CD4-positive, alpha-beta T cell treated with Interleukin-4 for 1 hour (primary cell): Measurements from ENCODE around the gene SLIT1.
A peak's percentile ranks its signal among the peaks of the same experiment; 100 is the strongest.

Source experiments
- DNase-seq, 2 donors: peaks; one replicate each; pipeline ENCODE4 v3.0.0-alpha.2; 2020 to 2022

The SLIT1 gene

GRCh38 chr10:97199152-97199551 lies 13.4 kb upstream of the SLIT1 start:
- DNase-seq: no peak

- DNase-seq: no peak
Observed at GRCh38 chr10:97197030-97197500, 11.3 kb upstream of the SLIT1 start.

DNA sequence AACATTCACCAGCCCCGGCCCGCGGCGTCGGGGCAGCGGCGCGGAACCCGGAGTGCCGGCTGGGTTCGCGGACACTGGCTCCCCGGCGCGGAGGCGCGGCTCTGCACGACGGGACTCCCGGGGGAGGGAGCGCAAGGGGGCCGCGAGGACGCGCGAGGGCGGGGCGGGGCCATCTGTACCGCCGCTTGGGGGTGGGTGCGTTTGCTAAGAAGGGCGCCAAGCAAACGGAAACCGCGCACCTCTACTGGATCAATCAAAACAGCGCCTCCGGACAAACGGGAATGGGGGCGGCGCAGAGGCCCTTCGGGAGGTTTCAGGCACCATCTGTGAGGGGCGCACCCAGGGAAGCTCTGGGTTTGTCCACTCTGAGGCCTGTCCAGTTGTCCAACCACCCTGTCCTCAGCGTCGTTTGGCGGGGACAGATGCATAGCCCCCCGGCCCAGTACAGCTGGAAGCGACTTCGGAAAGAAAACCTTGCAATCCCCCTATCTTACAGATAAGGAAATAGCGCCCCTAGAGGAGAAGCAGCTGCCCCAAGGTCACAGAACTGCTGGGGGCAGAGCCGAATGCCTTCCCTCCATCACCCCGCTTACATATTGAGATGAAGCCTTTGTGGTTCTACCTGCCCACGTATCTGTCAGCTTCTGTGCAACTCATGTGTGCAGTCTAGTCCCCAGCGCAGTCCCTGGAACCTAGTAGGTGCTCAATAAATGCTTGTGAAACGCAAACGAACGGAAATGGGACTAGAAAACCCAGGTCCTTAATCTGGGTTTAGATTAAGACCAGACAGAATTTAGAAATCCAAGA lies 10.7 kb upstream of the SLIT1 start:
- DNase-seq: peak; percentile 68 to 75

DNA sequence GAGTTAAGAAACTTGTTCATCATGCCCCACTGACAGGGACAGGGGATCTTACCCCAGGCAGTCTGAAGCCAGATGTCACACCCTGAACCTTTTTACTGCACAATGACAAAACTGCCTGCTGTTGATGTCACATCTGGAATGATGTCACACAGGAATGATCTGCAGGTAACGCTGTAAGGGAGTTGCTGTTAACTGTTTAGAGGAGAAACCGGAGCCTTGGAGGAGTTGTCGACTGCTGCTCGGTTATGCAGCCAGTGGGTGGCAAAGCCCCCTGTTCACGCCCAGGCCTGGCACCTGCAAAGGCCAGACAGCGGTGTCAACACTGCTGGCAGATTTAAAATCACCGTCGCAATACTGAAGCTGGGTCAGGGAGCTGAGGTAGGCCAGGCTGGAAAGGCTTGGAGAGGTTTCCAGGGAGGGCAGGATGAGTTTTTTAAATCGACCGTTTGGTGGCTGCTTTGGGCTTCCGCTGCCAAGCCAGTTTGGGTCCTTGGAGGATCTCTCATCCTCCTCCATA lies 10.0 kb upstream of the SLIT1 start:
- peak in 1 of 2 donors; percentile 1 for DNase-seq

GRCh38 chr10:97192952-97193435 lies 7.2 kb upstream of the SLIT1 start:
- DNase-seq: no peak

- no peak for DNase-seq
Observed at GRCh38 chr10:97190450-97190849, 4.7 kb upstream of the SLIT1 start.

GRCh38 chr10:97188261-97188711 lies 2.5 kb upstream of the SLIT1 start:
- no peak for DNase-seq

DNA sequence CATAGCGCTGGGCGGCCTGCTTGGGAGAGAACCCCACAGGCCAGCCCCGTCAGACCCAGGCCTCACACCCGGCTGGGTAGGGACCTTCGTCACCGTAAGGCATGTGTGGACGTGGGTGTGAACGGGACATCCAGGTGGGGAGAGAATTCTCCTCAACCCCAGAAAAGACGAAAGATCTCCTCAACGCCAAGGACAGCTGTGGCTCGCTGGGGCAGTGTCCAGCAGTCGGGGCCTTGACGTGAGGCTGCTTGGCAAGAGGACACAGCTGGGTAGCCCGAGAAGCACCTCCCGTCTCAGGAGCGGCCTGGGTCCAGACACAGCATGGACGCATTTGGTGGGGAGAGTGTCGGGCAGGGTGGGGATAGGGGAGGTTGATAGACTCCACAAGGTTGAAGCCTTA lies 1.2 kb upstream of the SLIT1 start:
- no peak for DNase-seq

- no peak for DNase-seq
Observed at GRCh38 chr10:97184971-97185325, 811 bp downstream of the SLIT1 start.

DNA sequence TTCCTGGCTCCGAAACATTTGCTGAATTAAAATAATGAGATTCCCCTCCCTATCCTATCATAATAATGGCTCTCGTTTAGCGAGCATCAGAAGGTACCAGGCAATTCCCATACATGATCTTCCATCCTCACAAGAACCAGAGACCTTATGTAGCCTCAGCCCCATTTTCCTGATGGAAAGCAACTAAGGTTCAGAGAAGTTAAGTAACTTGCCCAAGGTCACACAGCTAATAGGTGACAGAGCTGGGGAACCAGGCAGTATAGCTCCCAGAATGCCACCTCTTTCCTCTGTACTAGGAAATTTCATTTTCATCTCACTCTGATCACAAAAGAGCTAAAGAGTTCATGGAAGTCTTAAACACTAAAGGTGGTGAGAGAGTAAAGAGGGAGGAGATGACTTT lies 2.4 kb downstream of the SLIT1 start:
- DNase-seq: no peak

DNA sequence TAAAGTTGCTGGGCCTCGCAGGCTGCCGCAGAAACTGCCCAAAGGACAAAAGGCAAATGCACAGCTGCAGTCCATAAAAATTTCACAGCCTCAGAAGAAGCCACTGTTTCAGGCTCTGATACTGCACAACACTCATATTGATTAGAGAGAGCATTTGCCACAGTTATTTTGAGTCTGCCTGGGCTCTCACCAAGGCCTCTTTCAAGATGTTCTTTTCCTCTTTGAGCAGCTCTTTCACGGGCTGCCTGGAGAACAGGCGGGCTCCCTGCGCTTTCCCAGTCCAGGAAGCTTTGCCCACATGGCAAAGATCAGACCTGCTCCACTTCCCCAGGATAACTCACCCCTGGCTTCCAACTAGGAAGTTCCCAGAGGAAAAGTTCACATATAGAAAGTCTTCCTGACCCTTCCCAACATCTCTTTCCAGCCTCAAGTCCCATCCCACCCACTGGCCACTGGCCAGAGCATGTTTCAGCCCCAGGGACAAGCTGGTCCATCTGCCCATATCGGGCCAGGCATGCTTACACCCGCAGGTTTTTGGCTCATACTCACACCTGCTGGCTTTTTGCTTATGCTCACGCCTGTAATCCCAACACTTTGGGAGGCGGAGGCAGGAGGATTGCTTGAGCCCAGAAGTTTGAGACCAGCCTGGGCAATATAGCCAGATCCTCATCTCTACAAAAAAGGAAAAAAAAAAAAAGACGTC lies 3.3 kb downstream of the SLIT1 start:
- no peak for DNase-seq

DNA sequence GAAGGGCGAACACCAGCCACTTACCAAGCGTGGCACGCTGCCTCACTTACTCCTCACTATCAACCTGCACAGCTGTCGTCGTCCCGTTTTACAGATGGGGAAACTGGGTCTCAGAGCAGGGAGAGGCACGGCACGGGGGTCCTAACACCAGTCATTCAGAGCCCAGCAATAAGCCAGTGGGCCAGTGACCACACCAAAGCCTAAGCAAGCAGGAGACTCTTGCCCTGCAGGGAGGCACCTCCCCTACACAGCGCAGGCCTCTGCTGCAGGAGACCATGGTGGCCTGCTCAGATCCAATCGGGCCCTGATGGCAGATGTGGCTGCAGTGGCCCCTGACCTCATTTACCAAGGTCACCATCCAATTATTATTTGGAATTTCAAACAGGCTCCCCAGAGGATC lies 4.8 kb downstream of the SLIT1 start:
- DNase-seq: no peak

- no peak for DNase-seq
Observed at GRCh38 chr10:97180363-97180755, 5.4 kb downstream of the SLIT1 start.

DNA sequence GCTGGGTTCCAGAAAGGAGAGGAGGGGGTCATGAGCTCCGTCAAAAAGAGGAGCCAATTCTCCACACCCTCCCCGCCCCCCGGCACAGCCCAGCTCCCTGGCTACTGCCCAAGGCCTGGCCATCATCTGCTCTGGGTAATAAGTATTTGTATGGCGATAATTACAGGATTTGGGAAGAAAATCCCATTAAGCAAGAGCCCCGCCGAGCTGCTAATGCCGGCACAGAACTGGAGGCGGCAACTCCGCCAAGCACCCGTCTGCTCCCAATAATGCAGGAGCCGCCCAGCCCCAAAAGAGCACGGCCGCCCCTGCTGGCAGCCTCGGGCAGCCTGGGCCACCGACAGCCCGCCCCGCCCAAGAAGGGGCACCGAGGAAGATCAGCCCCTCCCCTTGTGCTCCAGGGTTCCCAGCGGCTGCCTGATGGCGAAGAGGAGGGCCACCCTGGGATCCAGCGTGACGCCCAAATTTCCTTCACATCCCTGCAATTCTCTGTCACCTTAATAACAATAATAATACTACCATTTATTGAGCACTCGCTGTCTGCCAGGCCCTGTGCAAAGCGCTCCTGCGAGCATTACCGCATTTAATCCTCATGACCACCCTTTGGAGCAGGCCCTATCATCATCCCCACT lies 5.9 kb downstream of the SLIT1 start:
- no peak for DNase-seq

DNA sequence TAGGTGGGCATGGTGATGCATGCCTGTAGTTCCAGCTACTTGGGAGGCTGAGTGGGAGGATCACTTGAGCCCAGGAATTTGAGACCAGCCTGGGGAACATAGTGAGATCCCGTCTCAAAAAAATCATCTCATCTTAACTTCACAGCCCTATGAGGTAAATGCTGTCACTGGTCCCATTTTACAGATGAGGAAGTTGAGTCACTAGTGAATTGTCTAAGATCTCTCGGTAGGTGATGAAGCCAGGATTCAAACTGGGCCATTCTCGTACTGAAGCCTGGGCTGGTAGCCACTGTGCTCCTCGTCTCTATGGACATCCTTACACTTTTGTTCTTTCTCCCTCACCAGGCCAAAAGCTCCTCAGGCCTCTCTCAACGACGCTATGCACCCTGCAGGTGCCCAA lies 6.4 kb downstream of the SLIT1 start:
- DNase-seq: no peak

DNA sequence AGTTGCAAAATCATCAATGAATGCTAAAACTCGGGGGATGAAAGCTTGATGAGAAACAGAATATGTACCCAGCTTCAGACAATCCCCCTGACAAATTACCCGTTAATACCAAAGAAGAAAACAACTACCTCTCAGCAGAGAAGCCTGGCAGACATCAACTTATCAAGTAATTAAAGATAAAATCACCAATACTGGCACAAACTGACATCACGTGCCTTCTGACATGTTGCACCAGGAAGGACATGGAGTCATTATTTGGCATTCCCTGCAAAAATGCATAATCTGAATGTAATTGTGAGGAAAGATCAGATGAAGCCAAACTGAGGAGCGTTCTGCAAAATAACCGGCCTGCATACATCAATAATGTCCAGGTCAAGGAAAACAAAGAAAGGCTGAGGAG lies 7.7 kb downstream of the SLIT1 start:
- no peak for DNase-seq

- no peak for DNase-seq
Observed at GRCh38 chr10:97176226-97176625, 9.5 kb downstream of the SLIT1 start.

DNA sequence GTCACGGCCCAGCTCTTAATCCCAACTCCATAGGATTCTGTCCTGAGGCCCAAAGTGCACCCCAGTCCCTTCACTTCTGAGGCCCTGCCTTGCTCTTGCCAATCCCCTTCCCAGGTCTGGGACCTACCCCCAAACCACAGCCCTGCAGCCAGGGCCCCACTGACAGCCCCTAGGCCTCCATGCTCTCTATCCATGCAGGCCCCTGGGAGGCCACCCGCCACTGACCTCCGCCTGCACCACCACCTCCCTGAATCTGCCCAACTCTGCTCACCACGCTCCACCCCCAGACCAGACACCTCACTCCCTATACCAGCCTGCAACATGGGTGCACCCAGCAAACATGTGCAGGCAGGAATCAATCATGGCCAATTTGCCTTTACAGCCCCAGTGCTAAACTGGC lies 10.2 kb downstream of the SLIT1 start:
- DNase-seq: no peak

- no peak for DNase-seq
Observed at GRCh38 chr10:97174941-97175340, 10.8 kb downstream of the SLIT1 start.

DNA sequence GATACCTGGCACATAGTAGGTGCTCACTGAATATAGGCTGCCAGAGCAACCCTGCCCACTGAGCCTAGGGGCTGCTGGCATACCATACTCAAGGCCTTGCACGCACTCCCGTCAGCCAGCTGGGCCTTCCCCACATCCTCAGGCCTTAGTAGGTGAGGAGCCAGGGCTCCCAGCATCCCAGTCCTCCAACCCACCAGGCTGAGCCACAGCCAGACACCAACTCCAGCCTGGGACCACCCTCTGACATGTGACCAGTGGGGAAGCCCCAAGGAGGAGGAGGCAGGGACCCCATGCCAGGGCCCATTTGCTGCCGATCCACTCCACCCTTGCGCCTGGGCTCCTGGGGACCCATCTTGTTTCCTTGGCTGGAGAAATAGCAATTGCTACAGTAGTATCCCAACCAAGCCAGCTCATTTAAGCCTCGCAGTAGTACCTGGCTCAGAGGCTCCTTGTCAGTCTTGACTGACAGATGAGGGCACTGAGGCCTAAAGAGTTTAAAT lies 11.4 kb downstream of the SLIT1 start:
- no peak for DNase-seq

- DNase-seq: no peak
Observed at GRCh38 chr10:97173036-97173435, 12.7 kb downstream of the SLIT1 start.

DNA sequence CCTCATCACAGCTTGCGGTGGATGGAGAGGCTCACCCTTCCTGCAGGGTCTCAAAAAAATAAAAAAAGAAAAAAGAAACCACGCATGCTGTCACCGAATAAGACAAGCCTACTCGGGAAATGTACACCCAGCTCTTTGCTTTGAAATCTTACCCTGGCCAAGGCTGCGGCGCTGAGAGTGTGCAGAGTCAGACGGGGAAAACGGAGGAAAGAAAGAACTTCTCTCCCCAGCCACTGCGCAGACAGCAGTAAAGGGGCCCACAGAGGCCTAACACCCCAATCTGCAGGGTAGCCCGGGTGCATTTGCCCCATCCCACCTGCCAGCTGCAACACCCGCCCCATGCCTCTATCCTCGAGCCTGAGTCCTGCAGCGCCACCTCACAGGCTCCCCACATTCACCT lies 14.8 kb downstream of the SLIT1 start:
- DNase-seq: no peak
